ENCODE measurements around the gene TNFRSF14.

The TNFRSF14 gene

GRCh38 chr1:2528016-2528415, 28.2 kb upstream of the TNFRSF14 start:
- Histone ChIP-seq H2BK12ac (ENCODE audit: low read length) (peak overlapping the region; percentile 27), H3K9me3 (replicated peaks in 1 of 2; ENCODE audit: control insufficient read depth in 2 of 2, insufficient read depth in 1 of 2, low read depth in 1 of 2, low read length in 2 of 2) (no peaks in the 10 kb centered on the region), H3K27me3 (ENCODE audit: control insufficient read depth in 3 of 3, insufficient read depth in 3 of 3, low read depth in 1 of 3, low read length in 3 of 3) (peaks cover 0 to 57% (median 0%) of the 10 kb centered on the region in 3 experiments), H3K18ac (ENCODE audit: low read length) (peak overlapping the region; percentile 95), H3K9ac (ENCODE audit: low read depth, low read length, poor library complexity) (peak overlapping the region; percentile 92), H2AK5ac (ENCODE audit: low read depth, low read length) (peak overlapping the region; percentile 74), H3K23ac (ENCODE audit: low read depth, low read length, poor library complexity) (peak overlapping the region; percentile 17), H2AFZ (ENCODE audit: low read length) (no peak overlapping the region), H3K4ac (ENCODE audit: low read length) (no peak overlapping the region), H4K8ac (ENCODE audit: low read depth, low read length) (peak overlapping the region; percentile 68), H3K36me3 (replicated peaks in 1 of 2; ENCODE audit: control insufficient read depth in 2 of 2, insufficient read depth in 2 of 2, low read length in 2 of 2) (peaks cover 10 to 11% of the 10 kb centered on the region in 2 donors), H3K27ac (replicated peaks; ENCODE audit: low read length) (peak overlapping the region; percentile 81), H3K4me3 (ENCODE audit: low read length in 2 of 2) (peak overlapping the region in 1 of 2 donors; percentile 96), H2BK120ac (ENCODE audit: low read depth, low read length) (peak overlapping the region; percentile 58), H3K14ac (ENCODE audit: low read length) (peak overlapping the region; percentile 25), H3K4me1 (ENCODE audit: control insufficient read depth in 2 of 2, insufficient read depth in 1 of 2, low read depth in 1 of 2, low read length in 2 of 2) (peaks cover 51 to 52% of the 10 kb centered on the region in 2 donors), H2BK15ac (ENCODE audit: low read length) (no peak overlapping the region), H2BK5ac (ENCODE audit: low read length) (peak overlapping the region; percentile 72), H3K4me2 (ENCODE audit: insufficient read depth, low read length, poor library complexity, severe bottlenecking) (peak overlapping the region; percentile 79), H4K91ac (ENCODE audit: low read depth, low read length, poor library complexity) (no peak overlapping the region), H3K79me1 (ENCODE audit: low read depth, low read length) (peaks cover 21% of the 10 kb centered on the region)
- WGBS, 2 donors (ENCODE audit: extremely low coverage in 2 of 2, insufficient read length in 2 of 2, insufficient replicate concordance in 1 of 2): no CpG with 5 or more reads among the region's 12 CpGs
- DNase-seq (ENCODE audit: low spot score): no peak

GRCh38 chr1:2528611-2528965, 27.6 kb upstream of the TNFRSF14 start:
- H3K36me3 ChIP-seq (replicated peaks in 1 of 2; ENCODE audit: control insufficient read depth in 2 of 2, insufficient read depth in 2 of 2, low read length in 2 of 2): peaks cover 5 to 11% of the 10 kb centered on the region in 2 donors
- no peak for DNase-seq (ENCODE audit: low spot score)
- H4K8ac ChIP-seq (ENCODE audit: low read depth, low read length): no peak overlapping the region
- H2BK120ac ChIP-seq (ENCODE audit: low read depth, low read length): no peak overlapping the region
- peak overlapping the region; percentile 96 for H3K18ac ChIP-seq (ENCODE audit: low read length)
- H3K23ac ChIP-seq (ENCODE audit: low read depth, low read length, poor library complexity): no peak overlapping the region
- H3K9ac ChIP-seq (ENCODE audit: low read depth, low read length, poor library complexity): peak overlapping the region; percentile 92
- H4K91ac ChIP-seq (ENCODE audit: low read depth, low read length, poor library complexity): no peak overlapping the region
- H2AK5ac ChIP-seq (ENCODE audit: low read depth, low read length): peak overlapping the region; percentile 74
- peak overlapping the region; percentile 79 for H3K4me2 ChIP-seq (ENCODE audit: insufficient read depth, low read length, poor library complexity, severe bottlenecking)
- peaks cover 0 to 61% (median 0%) of the 10 kb centered on the region in 3 experiments for H3K27me3 ChIP-seq (ENCODE audit: control insufficient read depth in 3 of 3, insufficient read depth in 3 of 3, low read depth in 1 of 3, low read length in 3 of 3)
- WGBS, 2 donors (ENCODE audit: extremely low coverage in 2 of 2, insufficient read length in 2 of 2, insufficient replicate concordance in 1 of 2): no CpG with 5 or more reads among the region's 10 CpGs
- peaks cover 53 to 56% of the 10 kb centered on the region in 2 donors for H3K4me1 ChIP-seq (ENCODE audit: control insufficient read depth in 2 of 2, insufficient read depth in 1 of 2, low read depth in 1 of 2, low read length in 2 of 2)
- no peak overlapping the region for H2BK12ac ChIP-seq (ENCODE audit: low read length)
- H2BK15ac ChIP-seq (ENCODE audit: low read length): no peak overlapping the region
- peak overlapping the region; percentile 81 for H3K27ac ChIP-seq (replicated peaks; ENCODE audit: low read length)
- peak overlapping the region; percentile 39 to 96 for H3K4me3 ChIP-seq (ENCODE audit: low read length in 2 of 2)
- peak overlapping the region; percentile 33 for H2BK5ac ChIP-seq (ENCODE audit: low read length)
- H3K9me3 ChIP-seq (replicated peaks in 1 of 2; ENCODE audit: control insufficient read depth in 2 of 2, insufficient read depth in 1 of 2, low read depth in 1 of 2, low read length in 2 of 2): no peaks in the 10 kb centered on the region
- peak overlapping the region; percentile 28 for H3K14ac ChIP-seq (ENCODE audit: low read length)
- no peak overlapping the region for H3K4ac ChIP-seq (ENCODE audit: low read length)
- peak overlapping the region; percentile 75 for H2AFZ ChIP-seq (ENCODE audit: low read length)
- H3K79me1 ChIP-seq (ENCODE audit: low read depth, low read length): peaks cover 21% of the 10 kb centered on the region

GRCh38 chr1:2528966-2529783, 27.0 kb upstream of the TNFRSF14 start:
- Histone ChIP-seq H3K4me2 (ENCODE audit: insufficient read depth, low read length, poor library complexity, severe bottlenecking) (peak overlapping the region; percentile 79), H2BK15ac (ENCODE audit: low read length) (no peak overlapping the region), H3K27ac (replicated peaks; ENCODE audit: low read length) (peak overlapping the region; percentile 81), H3K18ac (ENCODE audit: low read length) (peak overlapping the region; percentile 97), H2BK12ac (ENCODE audit: low read length) (no peak overlapping the region), H2AK5ac (ENCODE audit: low read depth, low read length) (peak overlapping the region; percentile 57), H3K4me3 (ENCODE audit: low read length in 2 of 2) (peak overlapping the region; percentile 46 to 96), H2BK5ac (ENCODE audit: low read length) (peak overlapping the region; percentile 99), H3K4ac (ENCODE audit: low read length) (no peak overlapping the region), H3K27me3 (ENCODE audit: control insufficient read depth in 3 of 3, insufficient read depth in 3 of 3, low read depth in 1 of 3, low read length in 3 of 3) (peaks cover 0 to 66% (median 0%) of the 10 kb centered on the region in 3 experiments), H3K23ac (ENCODE audit: low read depth, low read length, poor library complexity) (peak overlapping the region; percentile 63), H2AFZ (ENCODE audit: low read length) (peak overlapping the region; percentile 75), H2BK120ac (ENCODE audit: low read depth, low read length) (no peak overlapping the region), H4K91ac (ENCODE audit: low read depth, low read length, poor library complexity) (no peak overlapping the region), H3K14ac (ENCODE audit: low read length) (no peak overlapping the region), H3K9me3 (replicated peaks in 1 of 2; ENCODE audit: control insufficient read depth in 2 of 2, insufficient read depth in 1 of 2, low read depth in 1 of 2, low read length in 2 of 2) (no peaks in the 10 kb centered on the region), H3K9ac (ENCODE audit: low read depth, low read length, poor library complexity) (peak overlapping the region; percentile 92), H3K79me1 (ENCODE audit: low read depth, low read length) (peaks cover 19% of the 10 kb centered on the region), H3K4me1 (ENCODE audit: control insufficient read depth in 2 of 2, insufficient read depth in 1 of 2, low read depth in 1 of 2, low read length in 2 of 2) (peaks cover 56 to 60% of the 10 kb centered on the region in 2 donors), H4K8ac (ENCODE audit: low read depth, low read length) (no peak overlapping the region), H3K36me3 (replicated peaks in 1 of 2; ENCODE audit: control insufficient read depth in 2 of 2, insufficient read depth in 2 of 2, low read length in 2 of 2) (peaks cover under 1 to 11% of the 10 kb centered on the region in 2 donors)
- no peak for DNase-seq (ENCODE audit: low spot score)
- WGBS, 2 donors (ENCODE audit: extremely low coverage in 2 of 2, insufficient read length in 2 of 2, insufficient replicate concordance in 1 of 2): no CpG with 5 or more reads among the region's 84 CpGs

Data from neuronal stem cell (in vitro differentiated cells).